Right lobe of liver (tissue), 4 donors: ENCODE data around the gene MYRFL.

Experiments used
- POLR2A ChIP-seq: fragments of 450-650 bp; IDR thresholded peaks from one replicate; pipeline ENCODE4 v1.6.1; 2017; ENCODE audit warnings: antibody characterized with exemption, mild to moderate bottlenecking
- TF ChIP-seq, protein P1 (sequence below), 4 donors: fragments of 200-600 bp in 3 of 4; fragments of 450-650 bp in 1 of 4; IDR thresholded peaks; one replicate each; pipeline versions ENCODE4 v1.5.1 to v1.8.0; 2016 to 2022; ENCODE audit warnings: antibody characterized with exemption in 4 of 4, mild to moderate bottlenecking in 2 of 4
- donor health status: DM: no; HTN: no; CAD: no.
- donor health status: DM: no; HTN: no; CAD: no.
- donor health status: DM: no; HTN: yes; CAD: no.

DNA sequence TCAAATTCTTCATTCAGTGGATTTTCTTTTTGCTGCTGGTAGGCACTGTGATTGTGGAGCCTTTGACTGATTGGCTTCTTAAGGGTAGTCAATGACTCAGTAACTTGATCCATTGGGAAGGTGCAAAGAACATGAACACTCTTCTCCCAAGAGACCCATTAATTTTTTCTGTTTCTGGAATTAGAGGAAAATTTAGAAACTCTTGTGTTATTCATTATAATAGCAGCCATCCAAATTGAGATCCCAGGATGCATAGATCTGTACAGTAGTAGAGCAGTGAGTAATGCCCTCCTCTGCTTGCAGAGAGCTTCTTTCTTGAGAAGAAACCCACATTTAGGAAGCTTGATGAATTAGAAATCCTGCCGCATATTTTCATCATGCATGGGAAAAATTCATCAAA lies 63.9 kb downstream of the MYRFL start:
- TF ChIP-seq, protein P1, sequence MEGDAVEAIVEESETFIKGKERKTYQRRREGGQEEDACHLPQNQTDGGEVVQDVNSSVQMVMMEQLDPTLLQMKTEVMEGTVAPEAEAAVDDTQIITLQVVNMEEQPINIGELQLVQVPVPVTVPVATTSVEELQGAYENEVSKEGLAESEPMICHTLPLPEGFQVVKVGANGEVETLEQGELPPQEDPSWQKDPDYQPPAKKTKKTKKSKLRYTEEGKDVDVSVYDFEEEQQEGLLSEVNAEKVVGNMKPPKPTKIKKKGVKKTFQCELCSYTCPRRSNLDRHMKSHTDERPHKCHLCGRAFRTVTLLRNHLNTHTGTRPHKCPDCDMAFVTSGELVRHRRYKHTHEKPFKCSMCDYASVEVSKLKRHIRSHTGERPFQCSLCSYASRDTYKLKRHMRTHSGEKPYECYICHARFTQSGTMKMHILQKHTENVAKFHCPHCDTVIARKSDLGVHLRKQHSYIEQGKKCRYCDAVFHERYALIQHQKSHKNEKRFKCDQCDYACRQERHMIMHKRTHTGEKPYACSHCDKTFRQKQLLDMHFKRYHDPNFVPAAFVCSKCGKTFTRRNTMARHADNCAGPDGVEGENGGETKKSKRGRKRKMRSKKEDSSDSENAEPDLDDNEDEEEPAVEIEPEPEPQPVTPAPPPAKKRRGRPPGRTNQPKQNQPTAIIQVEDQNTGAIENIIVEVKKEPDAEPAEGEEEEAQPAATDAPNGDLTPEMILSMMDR (IDR thresholded peaks at IDR 0.05): no peak
- no peak for TF ChIP-seq POLR2A
